CD4-positive, alpha-beta T cell treated with Interleukin-1 beta for 1 hour (primary cell): ENCODE results near the gene LRRC17.
"Not testable (repeated sequence)": the region's sequence is repeated elsewhere in the genome, so short reads cannot be mapped to it uniquely, and the experiment has no call there.

Source experiments
- DNase-seq, 2 donors: peaks; one replicate each; pipeline ENCODE4 v3.0.0-alpha.2; 2020 to 2022

Gene LRRC17

DNA sequence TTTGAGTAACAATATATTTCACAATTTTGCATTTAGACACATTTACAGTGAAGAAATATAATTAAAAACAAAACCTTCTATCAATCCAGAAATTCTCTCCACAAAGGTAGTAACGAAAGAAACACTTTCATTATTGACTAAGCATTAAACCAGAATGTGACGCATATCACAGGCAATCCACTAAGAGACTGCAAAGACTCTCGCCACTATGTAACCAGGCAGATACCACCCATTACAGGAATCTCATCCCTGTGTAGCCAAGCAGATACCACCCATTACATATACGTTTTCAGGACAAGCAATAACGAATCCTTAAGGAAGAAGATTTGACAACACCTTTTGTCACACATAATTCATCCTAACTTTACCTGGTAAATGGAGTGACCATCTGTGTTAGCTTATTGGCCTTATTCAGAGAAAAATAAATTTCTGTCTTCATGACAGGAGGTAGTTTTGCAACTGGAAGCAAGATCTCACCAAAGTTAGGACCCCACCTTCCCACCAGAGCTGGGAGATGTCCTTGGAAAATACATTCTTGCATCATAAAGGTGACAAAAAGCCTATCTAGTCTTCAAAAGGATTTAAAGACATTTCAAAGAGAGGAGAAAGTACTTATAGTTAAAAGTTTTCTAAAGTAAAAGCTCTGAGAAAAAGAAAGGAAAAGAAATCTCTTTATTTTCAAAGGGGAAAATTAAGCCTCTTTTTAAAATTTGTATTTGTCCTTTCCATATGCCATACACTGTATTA is 30.8 kb downstream of the LRRC17 start:
- no peak for DNase-seq

GRCh38 chr7:102944241-102944640 is 31.4 kb downstream of the LRRC17 start:
- no peak for DNase-seq

- no peak for DNase-seq
Measured at GRCh38 chr7:102951839-102952238, 39.0 kb downstream of the LRRC17 start.

DNA sequence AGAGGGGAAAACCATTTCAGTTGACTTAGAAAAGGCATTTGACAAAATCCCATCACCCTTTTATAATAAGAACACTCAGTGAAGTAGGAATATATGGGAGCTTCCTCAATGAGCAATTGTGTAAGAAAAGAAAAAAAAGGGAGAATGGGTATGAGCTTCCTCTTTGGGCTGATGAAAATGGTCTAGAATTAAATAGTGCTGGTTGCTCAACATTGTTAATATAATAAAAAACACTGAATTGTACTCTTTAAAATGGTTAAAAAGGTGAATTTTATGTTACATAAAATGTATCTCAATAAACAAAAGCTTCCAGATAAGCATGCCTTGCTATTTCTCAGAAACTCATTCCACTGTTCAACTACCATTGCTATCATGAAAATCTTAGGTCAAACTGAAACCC is 40.6 kb downstream of the LRRC17 start:
- DNase-seq: no peak

DNA sequence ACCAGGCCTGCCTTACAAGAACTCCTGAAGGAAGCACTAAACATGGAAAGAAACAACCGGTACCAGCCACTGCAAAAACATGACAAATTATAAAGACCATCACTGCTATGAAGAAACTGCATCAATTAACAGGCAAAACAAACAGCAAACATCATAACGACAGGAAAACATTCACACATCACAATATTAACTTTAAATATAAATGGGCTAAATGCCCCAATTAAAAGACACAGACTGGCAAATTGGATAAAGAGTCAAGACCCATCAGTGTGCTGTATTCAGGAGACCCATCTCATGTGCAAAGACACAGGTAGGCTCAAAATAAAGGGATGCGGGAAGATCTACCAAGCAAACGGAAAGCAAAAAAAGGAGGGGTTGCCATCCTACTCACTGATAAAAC is 41.6 kb downstream of the LRRC17 start:
- DNase-seq: not testable (repeated sequence)

DNA sequence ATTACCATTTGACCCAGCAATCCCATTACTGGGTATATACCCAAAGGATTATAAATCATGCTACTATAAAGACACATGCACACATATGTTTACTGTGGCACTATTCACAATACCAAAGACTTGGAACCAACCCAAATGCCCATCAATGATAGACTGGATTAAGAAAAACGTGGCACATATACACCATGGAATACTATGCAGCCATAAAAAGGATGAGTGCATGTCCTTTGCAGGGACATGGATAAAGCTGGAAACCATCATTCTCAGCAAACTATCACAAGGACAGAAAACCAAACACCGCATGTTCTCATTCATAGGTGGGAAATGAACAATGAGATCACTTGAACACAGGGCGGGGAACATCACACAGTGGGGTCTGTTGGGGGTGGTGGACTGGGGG is 45.2 kb downstream of the LRRC17 start:
- not testable (repeated sequence) for DNase-seq

- DNase-seq: not testable (repeated sequence)
Measured at GRCh38 chr7:102961993-102962392, 49.2 kb downstream of the LRRC17 start.

- DNase-seq: no peak
Measured at GRCh38 chr7:102966465-102966864, 53.7 kb downstream of the LRRC17 start.

GRCh38 chr7:102967798-102968197 is 55.0 kb downstream of the LRRC17 start:
- DNase-seq: no peak

DNA sequence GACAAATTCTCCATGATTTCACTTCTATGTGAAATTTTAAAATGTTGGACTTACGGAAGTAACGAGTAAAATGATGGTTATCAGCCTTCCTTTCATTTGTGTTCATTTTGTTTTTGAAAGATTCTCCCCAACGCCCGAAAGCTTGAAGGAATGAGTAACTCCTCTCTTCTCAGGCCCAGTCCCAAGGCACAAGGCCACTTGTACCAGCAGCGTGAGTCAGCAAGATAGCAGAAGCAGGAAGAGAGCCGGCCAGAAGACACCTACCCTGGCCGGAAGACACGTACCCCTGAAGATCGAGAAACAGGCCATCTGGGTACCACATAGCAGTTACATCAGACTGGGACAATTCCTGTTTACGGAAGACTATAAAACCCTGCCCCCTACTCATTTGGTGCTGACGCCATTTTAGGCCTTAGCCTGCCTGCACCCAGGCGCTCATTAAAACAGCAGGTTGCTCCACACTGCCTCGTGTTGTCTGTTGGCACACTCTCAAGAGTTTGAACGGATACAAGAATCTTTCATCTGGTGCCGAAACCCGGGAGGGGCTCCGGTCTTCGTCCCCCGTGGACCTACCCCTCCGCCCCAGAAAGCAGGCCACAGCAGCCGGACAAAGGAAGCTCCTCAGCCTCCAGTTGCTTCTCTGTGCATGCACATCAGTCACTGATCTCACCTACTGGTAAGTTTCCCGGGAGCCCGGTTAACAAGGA is 60.4 kb downstream of the LRRC17 start:
- peak in 1 of 2 donors; percentile 19 for DNase-seq

DNA sequence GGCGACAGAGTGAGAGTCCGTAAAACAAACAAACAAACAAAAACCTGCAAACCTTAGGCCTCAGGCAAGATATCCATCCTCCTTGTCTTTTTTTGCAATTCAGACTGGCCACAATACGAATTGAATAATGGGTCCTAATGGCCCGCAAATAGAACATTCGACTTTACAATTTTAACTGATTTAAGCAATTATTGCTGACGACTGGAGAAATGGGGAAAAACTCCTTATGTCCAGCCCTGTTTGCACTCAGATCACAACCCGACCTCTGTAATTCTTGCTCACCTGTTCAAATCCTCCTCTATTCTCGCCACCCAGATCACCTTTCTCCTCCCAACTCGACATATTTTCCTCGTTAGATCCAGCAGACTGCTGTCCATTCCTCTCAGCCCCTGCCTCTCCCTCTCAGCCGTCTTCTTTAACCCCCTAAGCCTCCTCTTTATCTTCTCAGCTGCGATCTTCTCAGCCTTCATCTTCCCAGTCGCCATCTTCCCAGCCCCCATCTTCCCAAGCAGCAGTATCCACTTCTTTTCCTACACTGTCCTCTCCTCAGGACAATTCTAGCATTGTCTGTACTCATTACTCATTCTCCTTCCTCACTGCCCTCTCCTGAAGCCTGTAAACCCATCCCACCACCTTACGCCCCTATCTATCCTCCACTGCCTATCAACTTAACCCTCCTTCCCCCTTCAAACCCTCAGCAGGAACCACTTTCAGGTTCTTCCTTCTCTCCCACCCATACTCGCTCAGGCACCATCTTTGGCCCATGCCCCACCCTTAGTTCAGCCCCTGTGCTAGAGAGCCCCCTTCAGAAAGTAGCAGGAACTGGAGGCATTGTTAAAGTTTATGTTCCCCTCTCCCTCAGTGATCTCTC is 61.8 kb downstream of the LRRC17 start:
- DNase-seq: no peak

GRCh38 chr7:102975854-102976253 is 63.1 kb downstream of the LRRC17 start:
- DNase-seq: no peak

DNA sequence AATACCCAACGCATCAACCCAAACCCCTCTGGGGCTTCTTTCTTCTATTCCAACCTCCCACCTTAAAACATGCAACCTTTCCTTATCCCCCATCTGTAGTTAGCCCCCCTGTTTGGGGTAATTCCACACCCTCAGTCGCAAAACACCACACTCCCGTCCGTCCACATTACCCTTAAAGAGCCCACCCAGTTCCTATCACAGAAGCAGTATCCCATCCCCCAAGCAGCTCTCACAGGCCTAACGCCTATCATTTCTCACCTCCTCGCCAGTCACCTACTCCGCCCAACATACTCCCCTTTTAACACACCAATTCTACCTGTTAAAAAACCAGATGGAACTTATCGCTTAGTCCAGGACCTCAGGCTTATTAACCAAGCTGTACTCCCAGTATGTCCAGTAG is 63.7 kb downstream of the LRRC17 start:
- DNase-seq: no peak

DNA sequence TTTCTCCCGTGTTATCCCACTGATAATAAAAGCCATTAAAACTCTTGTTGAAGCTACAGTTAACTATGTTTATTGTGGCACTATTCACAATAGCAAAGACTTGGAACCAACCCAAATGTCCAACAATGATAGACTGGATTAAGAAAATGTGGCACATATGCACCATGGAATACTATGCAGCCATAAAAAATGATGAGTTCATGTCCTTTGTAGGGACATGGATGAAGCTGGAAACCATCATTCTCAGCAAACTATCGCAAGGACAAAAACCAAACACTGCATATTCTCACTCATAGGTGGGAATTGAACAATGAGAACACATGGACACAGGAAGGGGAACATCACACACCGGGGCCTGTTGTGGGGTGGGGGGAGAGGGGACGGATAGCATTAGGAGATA is 64.8 kb downstream of the LRRC17 start:
- not testable (repeated sequence) for DNase-seq

DNA sequence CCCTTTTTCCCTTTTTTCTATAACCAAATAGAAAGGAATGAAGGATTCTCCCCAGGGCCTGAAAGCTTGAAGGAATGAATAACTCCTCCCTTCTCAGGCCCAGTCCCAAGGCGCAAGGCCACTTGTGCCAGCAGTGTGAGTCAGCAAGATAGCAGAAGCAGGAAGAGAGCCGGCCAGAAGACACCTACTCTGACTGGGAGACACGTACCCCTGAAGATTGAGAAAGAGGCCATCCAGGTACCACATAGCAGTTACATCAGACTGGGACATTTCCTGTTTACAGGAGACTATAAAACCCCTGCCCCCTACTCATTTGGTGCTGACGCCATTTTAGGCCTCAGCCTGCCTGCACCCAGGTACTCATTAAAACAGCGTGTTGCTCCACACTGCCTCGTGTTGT is 65.5 kb downstream of the LRRC17 start:
- DNase-seq: peak in 1 of 2 donors; percentile 17

DNA sequence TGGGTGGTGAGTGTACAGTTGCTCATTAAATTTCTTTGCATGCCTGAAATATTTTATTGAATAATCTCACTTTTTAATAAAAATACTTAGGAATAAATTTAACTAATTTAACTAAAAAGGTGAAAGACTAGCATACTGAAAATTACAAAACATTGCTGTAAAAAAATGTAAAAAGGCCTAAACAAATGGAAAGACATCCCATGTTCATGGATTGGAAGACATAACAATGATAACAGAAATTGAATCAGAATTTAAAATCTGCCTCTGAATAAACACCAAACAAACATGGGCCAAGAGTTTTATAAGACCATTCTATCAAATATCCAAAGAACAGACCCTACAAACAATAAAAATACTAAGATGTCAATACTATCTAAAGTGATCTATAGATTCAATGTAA is 66.9 kb downstream of the LRRC17 start:
- DNase-seq: no peak

- no peak for DNase-seq
Measured at GRCh38 chr7:102981451-102981850, 68.7 kb downstream of the LRRC17 start.

- DNase-seq: no peak
Measured at GRCh38 chr7:102982235-102982634, 69.4 kb downstream of the LRRC17 start.

- DNase-seq: no peak
Measured at GRCh38 chr7:102983602-102984001, 70.8 kb downstream of the LRRC17 start.

- no peak for DNase-seq
Measured at GRCh38 chr7:102985176-102985783, 72.5 kb downstream of the LRRC17 start.

DNA sequence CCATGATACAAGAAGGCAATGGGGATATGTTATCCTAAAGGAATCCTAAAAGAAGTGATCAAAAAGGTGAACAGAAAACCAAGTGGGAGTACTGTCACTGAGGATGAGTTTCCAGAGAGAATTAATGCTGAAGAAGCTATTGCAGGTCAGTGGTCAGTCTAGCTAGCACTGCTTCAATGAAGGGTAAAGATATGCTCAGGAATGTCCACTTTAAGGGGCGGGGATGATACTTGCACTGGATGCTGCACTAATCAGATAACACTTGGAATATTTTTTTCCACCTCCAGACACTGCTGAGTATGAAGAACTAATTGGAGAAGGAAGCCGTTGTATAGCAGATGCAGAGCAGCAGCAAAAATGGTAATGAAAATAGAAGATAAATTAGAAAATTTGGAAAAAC is 75.3 kb downstream of the LRRC17 start:
- no peak for DNase-seq

- DNase-seq: no peak
Measured at GRCh38 chr7:102988631-102989560, 76.1 kb downstream of the LRRC17 start.
